ENCODE results near the gene MRPL49. TPM values are rescaled to one million over a fixed set of nuclear protein-coding genes. Genes with fewer than 3 reads are reported as not detected.

MRPL49 gene
- total and polyA plus RNA-seq, 9 of the 15 experiments (the other 6 are each of a cell fraction or from before 2014, with no cell fraction given) = 74.3 to 132 (median 91.2) TPM

GRCh38 chr11:65169164-65169641 lies 47.1 kb downstream of the MRPL49 start (continued):
- TF ChIP-seq AFF1 (IDR thresholded peaks at IDR 0.05; ENCODE audit: low read depth in 1 of 2, partially characterized antibody in 2 of 2) (peak in 1 of 2 experiments; percentile 14), ZBTB40 (IDR thresholded peaks at IDR 0.05) (0 out of 2 replicates have a peak, but pooled peaks have one; percentile 19), ZBTB40 (CRISPR knock-in tag; IDR thresholded peaks at IDR 0.05) (no peak), RAD51 (IDR thresholded peaks at IDR 0.05; ENCODE audit: borderline replicate concordance, low read depth) (no peak; the same call in 1 of the 2 replicates), EGR1 (conservative IDR thresholded peaks at IDR 0.05) (no peak), NCOA1 (IDR thresholded peaks at IDR 0.05; ENCODE audit: low read depth) (peak; percentile 39; the same call in 1 of the 2 replicates), ATF1 (CRISPR knock-in tag; IDR thresholded peaks at IDR 0.05) (no peak), ATF1 (tag; IDR thresholded peaks at IDR 0.05) (peak; percentile 33), NKRF (IDR thresholded peaks at IDR 0.05; ENCODE audit: borderline replicate concordance) (no peak), NR2C2 (CRISPR knock-in tag; IDR thresholded peaks at IDR 0.05) (no peak), NR2C2 (tag; IDR thresholded peaks at IDR 0.05) (peak; percentile 17; the same call in 1 of the 2 replicates), ARID1B (IDR thresholded peaks at IDR 0.05) (peak; percentile 85), RUNX1 (IDR thresholded peaks at IDR 0.05; ENCODE audit: low read depth) (no peak)
